Mammary epithelial cell (primary cell): ENCODE measurements around the gene IRF9.

Source experiments
- CTCF ChIP-seq, 2 donors: IDR thresholded peaks in 1 of 2; conservative IDR thresholded peaks in 1 of 2; 2 replicates each; pipeline ENCODE4 v1.5.1; 2011 to 2012; ENCODE audit warnings: inconsistent platforms in 2 of 2, low read length in 2 of 2, mild to moderate bottlenecking in 2 of 2, control low read depth in 1 of 2, low read depth in 1 of 2; ENCODE audit not compliant: insufficient read depth in 1 of 2; ENCODE audit errors: extremely low read depth in 1 of 2
- EZH2 ChIP-seq: IDR thresholded peaks from 2 replicates; pipeline ENCODE4 v1.6.1; 2012; ENCODE audit warnings: low read length, inconsistent platforms, borderline replicate concordance

GRCh38 chr14:24156840-24157239 lies 4.2 kb upstream of the IRF9 start:
- TF ChIP-seq CTCF (conservative IDR thresholded peaks at IDR 0.05 in 1 of 2, IDR thresholded peaks at IDR 0.05 in 1 of 2; ENCODE audit: extremely low read depth in 1 of 2, insufficient read depth in 1 of 2, low read depth in 1 of 2, low read length in 2 of 2) (no peak), EZH2 (no peak)
